Measurements from ENCODE around the gene SLA2.
A peak's percentile ranks its signal among the peaks of the same experiment; 100 is the strongest.

GRCh38 chr20:36585410-36586125, 60.4 kb downstream of the SLA2 start:
- TF ChIP-seq, protein P1, sequence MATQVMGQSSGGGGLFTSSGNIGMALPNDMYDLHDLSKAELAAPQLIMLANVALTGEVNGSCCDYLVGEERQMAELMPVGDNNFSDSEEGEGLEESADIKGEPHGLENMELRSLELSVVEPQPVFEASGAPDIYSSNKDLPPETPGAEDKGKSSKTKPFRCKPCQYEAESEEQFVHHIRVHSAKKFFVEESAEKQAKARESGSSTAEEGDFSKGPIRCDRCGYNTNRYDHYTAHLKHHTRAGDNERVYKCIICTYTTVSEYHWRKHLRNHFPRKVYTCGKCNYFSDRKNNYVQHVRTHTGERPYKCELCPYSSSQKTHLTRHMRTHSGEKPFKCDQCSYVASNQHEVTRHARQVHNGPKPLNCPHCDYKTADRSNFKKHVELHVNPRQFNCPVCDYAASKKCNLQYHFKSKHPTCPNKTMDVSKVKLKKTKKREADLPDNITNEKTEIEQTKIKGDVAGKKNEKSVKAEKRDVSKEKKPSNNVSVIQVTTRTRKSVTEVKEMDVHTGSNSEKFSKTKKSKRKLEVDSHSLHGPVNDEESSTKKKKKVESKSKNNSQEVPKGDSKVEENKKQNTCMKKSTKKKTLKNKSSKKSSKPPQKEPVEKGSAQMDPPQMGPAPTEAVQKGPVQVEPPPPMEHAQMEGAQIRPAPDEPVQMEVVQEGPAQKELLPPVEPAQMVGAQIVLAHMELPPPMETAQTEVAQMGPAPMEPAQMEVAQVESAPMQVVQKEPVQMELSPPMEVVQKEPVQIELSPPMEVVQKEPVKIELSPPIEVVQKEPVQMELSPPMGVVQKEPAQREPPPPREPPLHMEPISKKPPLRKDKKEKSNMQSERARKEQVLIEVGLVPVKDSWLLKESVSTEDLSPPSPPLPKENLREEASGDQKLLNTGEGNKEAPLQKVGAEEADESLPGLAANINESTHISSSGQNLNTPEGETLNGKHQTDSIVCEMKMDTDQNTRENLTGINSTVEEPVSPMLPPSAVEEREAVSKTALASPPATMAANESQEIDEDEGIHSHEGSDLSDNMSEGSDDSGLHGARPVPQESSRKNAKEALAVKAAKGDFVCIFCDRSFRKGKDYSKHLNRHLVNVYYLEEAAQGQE (IDR thresholded peaks at IDR 0.05; ENCODE audit: insufficient read depth in 1 of 2, low read depth in 2 of 2, low read length in 2 of 2) = no peak
- 0 out of 2 replicates have a peak, but pooled peaks have one; percentile 18 for TF ChIP-seq TAF1 (IDR thresholded peaks at IDR 0.05; ENCODE audit: borderline replicate concordance, insufficient read depth, low read length)
- peak; percentile 22; the same call in 1 of the 2 replicates for TF ChIP-seq POLR2AphosphoS5 (IDR thresholded peaks at IDR 0.05; ENCODE audit: low read depth, low read length)
- no peak for TF ChIP-seq SIN3A (IDR thresholded peaks at IDR 0.05; ENCODE audit: borderline replicate concordance, insufficient read depth, low read length)

Measured in PFSK-1 (cell line).